ENCODE results near the gene MPPED2. TPM values are rescaled to one million over a fixed set of nuclear protein-coding genes. Genes with fewer than 3 reads are reported as not detected.

The MPPED2 gene
- total RNA-seq, 6 experiments from 2014 or later: 0.12 to 1.8 (median 0.75) TPM

GRCh38 chr11:30553521-30554110 lies 32.5 kb downstream of the MPPED2 start:
- intact Hi-C loops (cut with DNase I): no loop called here
- DNase-seq: no peak
- Histone ChIP-seq H3K4me3 (no peak overlapping the region), H3K36me3 (no peaks in the 10 kb centered on the region), H3K9me3 (no peaks in the 10 kb centered on the region), H3K27me3 (no peaks in the 10 kb centered on the region), H3K4me1 (peaks cover 0 to 9% (median 0%) of the 10 kb centered on the region in 4 donors), H3K27ac (no peak overlapping the region)
- WGBS (ENCODE audit: insufficient coverage, low coverage, low lambda C conversion rate, missing lambda C conversion rate): 45% methylated on average over 3 of the region's 3 CpGs
- ATAC-seq: no peak
- TF ChIP-seq, protein P1, sequence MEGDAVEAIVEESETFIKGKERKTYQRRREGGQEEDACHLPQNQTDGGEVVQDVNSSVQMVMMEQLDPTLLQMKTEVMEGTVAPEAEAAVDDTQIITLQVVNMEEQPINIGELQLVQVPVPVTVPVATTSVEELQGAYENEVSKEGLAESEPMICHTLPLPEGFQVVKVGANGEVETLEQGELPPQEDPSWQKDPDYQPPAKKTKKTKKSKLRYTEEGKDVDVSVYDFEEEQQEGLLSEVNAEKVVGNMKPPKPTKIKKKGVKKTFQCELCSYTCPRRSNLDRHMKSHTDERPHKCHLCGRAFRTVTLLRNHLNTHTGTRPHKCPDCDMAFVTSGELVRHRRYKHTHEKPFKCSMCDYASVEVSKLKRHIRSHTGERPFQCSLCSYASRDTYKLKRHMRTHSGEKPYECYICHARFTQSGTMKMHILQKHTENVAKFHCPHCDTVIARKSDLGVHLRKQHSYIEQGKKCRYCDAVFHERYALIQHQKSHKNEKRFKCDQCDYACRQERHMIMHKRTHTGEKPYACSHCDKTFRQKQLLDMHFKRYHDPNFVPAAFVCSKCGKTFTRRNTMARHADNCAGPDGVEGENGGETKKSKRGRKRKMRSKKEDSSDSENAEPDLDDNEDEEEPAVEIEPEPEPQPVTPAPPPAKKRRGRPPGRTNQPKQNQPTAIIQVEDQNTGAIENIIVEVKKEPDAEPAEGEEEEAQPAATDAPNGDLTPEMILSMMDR (IDR thresholded peaks at IDR 0.05): no peak
- TF ChIP-seq POLR2A (IDR thresholded peaks at IDR 0.05): no peak

DNA sequence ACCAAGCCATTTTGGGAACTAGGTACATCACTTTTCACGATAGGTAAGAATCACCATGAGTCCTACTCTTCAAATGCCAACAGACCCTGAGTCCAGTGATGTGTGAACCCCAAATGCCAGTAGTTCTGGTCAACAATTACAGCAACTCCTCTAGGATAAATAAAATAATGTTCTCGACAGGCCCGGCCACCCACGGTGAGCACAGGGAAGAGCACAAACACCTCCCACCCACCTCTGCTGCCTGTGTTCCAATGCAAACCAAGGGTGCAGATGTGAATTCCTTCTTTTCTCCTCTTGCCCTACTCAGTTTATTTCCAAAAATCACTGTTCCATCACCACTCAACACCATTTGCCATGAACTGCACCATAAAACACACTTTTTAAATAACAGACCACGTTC lies 33.3 kb downstream of the MPPED2 start:
- Histone ChIP-seq H3K27ac (no peak overlapping the region), H3K27me3 (no peaks in the 10 kb centered on the region), H3K4me1 (peaks cover 0 to 9% (median 0%) of the 10 kb centered on the region in 4 donors), H3K4me3 (no peak overlapping the region), H3K36me3 (no peaks in the 10 kb centered on the region), H3K9me3 (no peaks in the 10 kb centered on the region)
- intact Hi-C loops (cut with DNase I): no loop called here
- 80% methylated on average over 3 of the region's 5 CpGs for WGBS (ENCODE audit: insufficient coverage, low coverage, low lambda C conversion rate, missing lambda C conversion rate)
- TF ChIP-seq, protein P1 (IDR thresholded peaks at IDR 0.05): no peak
- ATAC-seq (no peak), DNase-seq (no peak)

DNA sequence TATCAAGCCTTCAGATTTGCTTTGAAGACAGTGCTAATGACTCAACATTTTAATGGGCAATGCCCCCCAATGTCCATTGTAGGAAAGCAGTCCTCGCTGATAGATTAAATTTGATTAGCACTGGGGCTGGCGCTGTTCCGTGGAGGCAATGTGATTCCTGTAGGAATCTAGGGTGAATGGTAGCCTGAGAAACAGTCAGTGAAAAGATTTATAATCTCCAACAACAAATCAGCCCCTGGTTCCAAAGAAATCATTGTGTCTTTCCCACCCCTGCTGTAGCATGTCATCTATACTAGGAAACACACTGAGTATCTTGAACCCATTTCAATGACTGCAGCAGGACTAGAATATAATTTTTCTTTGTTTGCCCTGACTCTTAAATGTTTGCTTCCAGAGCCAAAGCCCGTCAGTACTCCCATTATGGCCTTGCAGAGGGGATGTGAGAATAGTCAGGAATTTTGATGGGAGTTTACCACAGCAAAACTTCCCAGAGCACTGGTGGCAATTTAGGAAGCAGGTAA lies 36.1 kb downstream of the MPPED2 start:
- ATAC-seq: no peak
- no peak for DNase-seq
- Histone ChIP-seq H3K27me3 (no peaks in the 10 kb centered on the region), H3K36me3 (no peaks in the 10 kb centered on the region), H3K27ac (no peak overlapping the region), H3K9me3 (no peaks in the 10 kb centered on the region), H3K4me1 (peaks cover 0 to 16% (median 3%) of the 10 kb centered on the region in 4 donors), H3K4me3 (no peak overlapping the region)
- TF ChIP-seq POLR2A (IDR thresholded peaks at IDR 0.05): no peak
- TF ChIP-seq, protein P1 (IDR thresholded peaks at IDR 0.05): no peak
- WGBS (ENCODE audit: insufficient coverage, low coverage, low lambda C conversion rate, missing lambda C conversion rate): 83% methylated on average over 4 of the region's 4 CpGs
- intact Hi-C loops (cut with DNase I): no loop called here

- WGBS (ENCODE audit: insufficient coverage, low coverage, low lambda C conversion rate, missing lambda C conversion rate): 48% methylated on average over 4 of the region's 4 CpGs
- peaks cover 0 to 16% (median 3%) of the 10 kb centered on the region in 4 donors for H3K4me1 ChIP-seq
- DNase-seq (no peak), ATAC-seq (peak in 2 of 4 donors; percentile 31 to 37)
- H3K36me3 ChIP-seq: no peaks in the 10 kb centered on the region
- TF ChIP-seq POLR2A (IDR thresholded peaks at IDR 0.05): no peak
- TF ChIP-seq, protein P1 (IDR thresholded peaks at IDR 0.05): no peak
- H3K27ac ChIP-seq: no peak overlapping the region
- intact Hi-C loops (cut with DNase I): no loop called here
- H3K4me3 ChIP-seq: no peak overlapping the region
- H3K9me3 ChIP-seq: no peaks in the 10 kb centered on the region
- H3K27me3 ChIP-seq: no peaks in the 10 kb centered on the region
Observed at GRCh38 chr11:30549565-30549964, 36.6 kb downstream of the MPPED2 start.
